ENCODE measurements around the gene MCM6.
"Not testable (repeated sequence)": the region's sequence is repeated elsewhere in the genome, so short reads cannot be mapped to it uniquely, and the experiment has no call there.

The MCM6 gene

DNA sequence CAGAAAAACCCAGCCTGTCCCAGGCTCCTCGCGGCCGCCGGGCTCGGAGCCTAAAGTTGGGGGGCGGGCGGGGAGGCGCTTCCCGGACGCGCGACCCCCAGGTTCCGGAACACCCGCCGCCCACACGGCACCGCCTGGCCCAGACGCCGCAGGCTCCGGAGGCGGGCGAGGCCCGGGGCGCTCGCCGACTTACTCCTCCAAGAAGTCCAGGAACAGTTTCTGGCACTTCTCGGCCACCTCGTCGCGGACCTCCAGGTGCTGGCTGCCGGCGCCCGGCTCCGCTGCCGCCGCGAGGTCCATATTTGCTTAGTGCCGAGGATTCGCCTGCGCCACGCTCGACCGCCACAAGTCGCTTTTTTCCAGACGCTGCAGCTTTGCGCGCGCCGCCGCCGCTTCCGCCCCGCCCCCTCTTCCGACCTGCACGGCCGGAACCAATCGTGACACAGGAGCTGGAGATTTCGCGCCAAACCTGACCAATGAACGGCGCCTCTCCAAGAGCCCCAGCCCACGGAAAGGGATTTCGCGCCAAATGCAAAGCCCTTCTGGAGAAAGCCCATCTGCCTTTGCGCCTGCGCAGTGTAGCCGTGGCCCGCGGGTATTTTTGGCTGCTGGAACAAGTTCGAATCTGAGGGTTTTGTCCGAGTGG is at the start of gene MCM6:
Gene MCM6, minus strand, starts transcription at position 378 of the 646 bp plus-strand sequence. Its CDS starts 78 bp downstream, at position 300.
- peak; percentile 98 for DNase-seq

DNA sequence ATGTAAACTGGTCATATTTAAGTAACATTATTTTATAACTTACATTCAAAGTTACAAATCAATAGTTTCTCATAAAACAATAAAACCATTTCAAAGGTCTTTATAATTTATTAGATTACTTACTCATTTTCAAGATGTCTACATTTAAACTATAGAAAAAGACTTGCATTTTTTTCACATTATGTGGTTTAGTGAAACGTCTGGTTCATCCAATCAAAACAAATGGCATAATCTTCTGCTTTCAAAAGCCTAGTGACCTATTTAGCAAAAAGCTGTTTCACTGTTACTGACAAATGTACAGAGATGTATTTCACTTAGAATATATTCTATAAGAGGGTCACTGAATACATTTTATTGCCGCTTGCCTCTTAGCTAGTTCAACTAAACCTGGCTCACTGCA is 49.3 kb upstream of the MCM6 start:
- no peak for DNase-seq

DNA sequence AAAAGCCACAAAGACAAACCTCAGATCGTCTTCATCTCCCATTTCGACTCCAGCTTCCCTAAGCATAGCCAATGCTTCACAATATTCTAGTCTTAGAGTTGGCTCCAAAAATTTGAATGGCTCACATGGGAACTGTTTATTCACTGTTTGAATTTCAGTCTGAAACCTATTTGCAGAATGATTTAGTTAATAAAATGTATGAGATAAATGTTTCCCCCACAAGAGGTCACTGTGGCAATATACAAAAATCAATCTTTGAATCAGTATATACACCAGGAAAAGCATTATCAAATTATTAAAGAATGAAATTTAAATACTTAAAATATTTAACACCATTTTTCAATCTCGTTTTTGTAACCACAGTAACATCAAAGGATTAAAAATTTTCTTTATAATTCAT is 40.0 kb upstream of the MCM6 start:
- peak; percentile 78 for DNase-seq

DNA sequence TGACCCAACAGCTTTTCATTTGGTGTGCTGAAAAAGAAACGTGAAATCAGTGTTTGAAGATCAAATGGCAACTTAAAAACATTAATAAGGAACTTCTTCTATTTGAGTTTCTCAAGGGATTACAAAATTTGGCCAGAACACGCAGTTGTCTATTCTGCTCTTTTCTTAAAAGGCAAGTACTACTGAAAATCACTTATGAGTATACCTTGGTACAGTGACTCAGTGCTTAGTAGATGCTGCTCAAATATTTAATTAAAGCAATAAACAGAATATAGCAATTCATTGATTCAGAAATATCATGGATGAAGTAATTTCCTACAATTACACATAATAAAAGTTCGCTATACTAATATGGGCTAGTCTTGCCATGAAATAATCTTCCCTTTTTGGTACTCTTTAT is 38.2 kb upstream of the MCM6 start:
- no peak for DNase-seq

DNA sequence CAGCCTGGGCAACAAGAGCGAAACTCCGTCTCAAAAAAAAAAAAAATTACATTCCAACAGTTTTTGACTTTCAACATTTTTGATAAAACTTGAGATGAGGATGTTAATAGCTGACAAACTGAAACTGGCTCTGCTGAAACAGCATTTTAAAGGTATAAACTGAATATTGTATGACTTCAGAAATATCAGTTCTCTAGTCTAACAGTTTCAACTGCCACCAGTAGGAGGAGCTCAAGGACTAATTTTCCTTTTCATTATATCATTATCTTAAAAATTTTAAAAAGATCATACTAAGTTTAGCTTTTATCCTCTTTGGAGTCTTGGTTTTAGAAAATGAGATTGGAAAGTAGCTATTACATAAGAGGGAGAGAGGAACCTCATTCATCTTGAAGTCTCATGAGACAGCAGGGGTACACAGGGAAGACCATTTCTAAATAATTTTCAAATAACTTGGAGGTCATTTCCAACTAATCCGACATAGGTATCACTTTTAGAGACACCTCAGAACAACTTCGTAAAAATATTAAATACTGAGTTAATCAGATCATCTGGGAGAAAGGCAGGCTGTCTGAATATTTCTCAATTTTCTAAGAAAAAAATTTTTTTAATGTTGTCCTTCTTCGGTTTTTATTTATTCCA is 37.6 kb upstream of the MCM6 start:
- DNase-seq: peak; percentile 70

DNA sequence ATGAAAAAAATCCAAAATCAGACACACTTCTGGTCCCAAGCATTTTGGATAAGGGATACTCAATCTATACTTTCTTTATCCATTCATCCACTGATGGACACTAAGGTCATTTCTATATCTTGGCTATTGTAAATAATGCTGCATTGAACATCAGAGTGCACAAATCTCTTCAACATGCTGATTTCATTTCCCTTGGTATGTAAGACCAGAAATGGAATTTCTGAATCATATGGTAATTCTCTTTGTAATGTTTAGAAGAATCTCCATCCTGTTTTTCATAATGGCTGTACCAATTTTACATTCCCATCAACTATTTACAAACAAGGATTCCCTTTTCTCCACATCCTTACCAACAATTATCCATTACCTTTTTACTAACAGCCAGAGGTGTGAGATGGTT is 33.7 kb upstream of the MCM6 start:
- no peak for DNase-seq

DNA sequence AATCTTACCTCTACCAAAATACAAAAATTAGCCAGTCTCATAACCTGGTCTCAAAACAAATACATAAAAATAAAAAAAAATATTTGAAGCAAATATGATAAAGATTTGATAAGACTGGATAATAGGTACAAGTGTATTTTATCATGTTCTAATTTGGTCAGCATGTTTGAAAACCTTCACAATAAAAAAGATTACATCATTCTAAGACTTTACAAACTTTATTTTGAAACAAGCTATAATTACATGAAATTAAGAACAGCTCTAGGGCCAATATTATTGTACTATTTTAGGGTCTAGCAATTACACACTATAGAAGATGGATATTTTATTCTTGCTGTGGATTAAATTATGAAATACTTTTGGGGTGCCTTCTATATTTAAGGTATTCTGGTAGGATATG is 29.4 kb upstream of the MCM6 start:
- no peak for DNase-seq

DNA sequence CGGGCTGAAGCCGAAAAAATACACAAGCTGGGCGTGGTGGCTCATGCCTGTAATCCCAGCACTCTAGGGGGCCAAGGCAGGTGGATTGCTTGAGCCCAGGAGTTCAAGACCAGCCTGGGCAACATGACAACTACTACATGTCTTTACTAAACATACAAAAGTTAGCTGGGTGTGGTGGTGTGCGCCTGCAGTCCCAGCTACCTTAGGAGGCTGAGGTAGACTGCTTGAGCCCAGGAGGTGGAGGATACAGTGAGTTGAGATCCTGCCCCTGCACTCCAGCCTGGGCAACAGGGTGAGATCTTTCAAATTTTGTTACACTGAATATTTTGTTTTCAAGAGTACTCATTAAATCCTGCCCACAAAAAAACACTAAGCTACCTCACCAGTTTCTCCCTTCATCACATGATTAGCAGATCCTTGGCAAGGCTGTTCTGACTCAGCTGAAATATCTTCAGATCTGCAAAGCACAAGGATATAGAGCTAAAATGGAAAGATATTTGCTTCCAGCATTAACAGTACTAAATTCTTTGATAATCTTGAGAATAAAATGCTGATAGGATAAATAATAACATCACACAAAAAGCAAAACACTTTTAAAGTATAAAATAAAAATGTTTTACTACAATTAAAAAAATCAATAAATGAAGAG is 28.2 kb upstream of the MCM6 start:
- DNase-seq: no peak

DNA sequence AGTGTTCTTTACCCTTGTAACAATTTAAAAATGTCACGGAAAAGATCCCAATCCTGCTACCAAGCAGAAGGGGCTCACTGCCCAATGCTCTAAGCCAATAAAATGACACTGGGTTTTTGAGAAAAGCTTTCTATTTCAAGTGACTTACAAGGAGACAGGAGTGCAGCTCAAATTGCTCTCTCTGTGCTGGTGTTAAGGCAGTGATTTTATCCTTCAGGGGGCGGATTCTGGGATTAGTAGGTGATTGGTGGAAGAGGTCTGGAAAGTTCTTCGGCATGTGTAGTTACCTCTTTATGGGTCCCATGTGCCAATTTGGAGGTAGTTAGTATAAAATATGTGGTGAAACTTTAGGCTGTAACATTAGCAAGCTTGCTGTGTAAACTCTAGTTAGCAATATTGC is 27.4 kb upstream of the MCM6 start:
- no peak for DNase-seq

DNA sequence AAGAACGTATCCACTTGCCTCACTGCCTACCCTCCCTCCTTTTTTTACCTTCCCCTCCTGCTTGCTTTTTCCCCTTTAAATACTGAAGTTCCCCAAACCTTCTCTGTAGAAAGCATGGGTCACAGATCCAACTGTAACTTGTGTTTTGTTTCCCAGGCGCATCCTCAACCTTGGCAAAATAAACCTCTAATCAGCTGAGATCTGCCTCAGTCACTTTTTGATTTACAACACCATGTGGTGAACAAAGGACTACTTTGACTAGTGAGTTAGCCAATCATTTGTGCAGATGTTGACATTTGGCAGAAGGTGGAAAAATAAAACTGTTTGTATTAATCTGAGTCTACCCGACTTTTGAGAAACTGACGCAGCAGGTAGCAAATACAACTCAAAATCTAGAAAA is 23.3 kb upstream of the MCM6 start:
- DNase-seq: no peak

DNA sequence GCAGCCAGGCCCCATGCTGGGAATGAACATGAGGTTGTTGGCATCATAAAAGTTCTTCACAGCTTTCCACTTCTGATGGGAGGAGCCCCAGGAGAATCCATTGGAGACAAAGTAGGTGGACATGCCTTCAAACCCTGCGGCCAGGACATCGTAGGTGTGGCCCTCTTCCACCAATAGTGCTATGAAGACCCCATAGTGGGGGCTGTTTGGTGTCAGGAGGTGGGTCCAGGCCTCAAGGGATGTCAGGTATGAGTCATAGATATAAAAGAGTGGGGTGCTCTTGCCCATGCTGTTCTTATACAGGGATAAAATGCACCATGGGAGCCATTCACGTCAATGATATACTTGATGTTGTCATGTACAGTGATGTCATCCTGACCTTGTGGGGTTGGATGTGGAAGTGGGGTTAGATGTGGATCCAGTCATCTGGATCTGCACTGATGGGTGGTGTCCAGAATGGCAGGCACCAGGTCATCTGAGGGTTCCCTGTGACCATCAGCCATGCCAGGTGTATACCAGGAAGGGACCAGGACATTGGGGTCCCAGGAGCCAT is 22.1 kb upstream of the MCM6 start:
- DNase-seq: no peak

DNA sequence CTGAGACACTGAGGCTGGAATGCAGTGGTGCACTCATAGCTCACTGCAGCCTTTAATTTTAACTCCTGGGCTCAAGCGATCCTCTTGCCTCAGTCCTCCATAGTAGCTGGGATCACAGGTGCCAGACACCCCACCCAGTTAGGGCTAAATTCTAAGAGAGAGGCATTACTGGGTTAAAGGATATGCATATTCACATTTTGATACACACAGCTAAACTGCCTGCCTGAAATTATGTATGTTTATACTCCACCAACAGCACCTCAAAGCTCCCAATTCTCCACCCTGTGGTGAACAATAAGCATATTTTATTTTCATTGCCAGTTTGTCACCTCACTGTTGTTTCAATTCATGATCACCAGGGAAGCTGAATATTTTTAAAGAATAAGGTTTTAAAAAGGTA is 18.7 kb upstream of the MCM6 start:
- no peak for DNase-seq

DNA sequence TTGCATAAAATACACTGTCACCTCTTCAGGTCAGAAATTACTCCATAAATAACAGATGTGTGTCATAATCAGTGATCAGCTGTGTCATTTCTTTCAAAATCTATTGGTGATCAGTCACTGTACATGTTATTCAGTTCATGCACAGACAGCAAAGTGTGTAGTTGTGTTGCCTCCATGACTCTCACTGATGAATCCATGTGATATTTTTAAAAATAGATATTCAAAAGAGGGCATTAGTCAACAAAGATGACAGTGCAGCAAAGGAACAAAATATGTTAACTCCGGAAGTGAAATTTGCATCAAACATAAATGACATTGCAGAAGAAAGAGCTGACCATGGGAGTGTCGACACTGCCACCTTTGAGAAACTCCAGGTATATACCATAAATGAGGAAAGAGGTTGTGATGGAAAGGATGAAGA is 17.1 kb upstream of the MCM6 start:
- DNase-seq: no peak

DNA sequence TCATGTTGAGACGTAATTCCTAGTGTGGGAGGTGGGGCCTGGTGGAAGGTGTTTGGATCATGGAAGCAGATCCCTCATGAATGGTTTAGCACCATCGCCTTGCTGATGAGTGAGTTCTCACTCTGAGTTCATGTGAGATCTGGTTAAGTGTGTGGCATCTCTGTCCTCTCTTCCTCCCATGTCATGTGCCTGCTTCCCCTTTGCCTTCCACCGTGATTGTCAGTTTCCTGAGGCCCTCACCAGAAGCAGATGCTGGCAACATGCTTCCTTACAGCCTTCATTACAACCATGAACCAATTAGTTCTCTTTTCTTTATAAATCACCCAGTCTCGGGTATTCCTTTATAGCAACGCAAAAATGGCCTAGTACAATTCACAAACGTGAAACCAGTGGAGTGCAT is 14.6 kb upstream of the MCM6 start:
- DNase-seq: no peak

DNA sequence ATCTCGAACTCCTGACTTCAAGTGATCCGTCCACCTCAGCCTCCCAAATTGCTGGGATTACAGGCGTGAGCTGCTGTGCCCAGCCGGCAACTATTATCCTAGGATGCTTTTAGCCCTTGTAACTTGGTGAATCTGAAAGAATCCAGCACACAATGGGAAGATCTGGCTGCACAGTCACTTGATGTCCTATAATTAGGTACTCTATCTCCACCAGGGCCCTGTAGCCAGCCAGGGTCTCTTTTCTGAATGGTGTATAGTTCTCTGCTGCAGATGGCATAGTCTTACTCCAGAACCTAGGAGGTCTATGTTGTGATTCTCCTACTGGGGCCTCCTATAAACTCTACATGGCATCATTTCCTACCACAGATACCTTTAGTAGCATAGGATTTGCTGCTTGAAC is 13.9 kb upstream of the MCM6 start:
- DNase-seq: no peak

DNA sequence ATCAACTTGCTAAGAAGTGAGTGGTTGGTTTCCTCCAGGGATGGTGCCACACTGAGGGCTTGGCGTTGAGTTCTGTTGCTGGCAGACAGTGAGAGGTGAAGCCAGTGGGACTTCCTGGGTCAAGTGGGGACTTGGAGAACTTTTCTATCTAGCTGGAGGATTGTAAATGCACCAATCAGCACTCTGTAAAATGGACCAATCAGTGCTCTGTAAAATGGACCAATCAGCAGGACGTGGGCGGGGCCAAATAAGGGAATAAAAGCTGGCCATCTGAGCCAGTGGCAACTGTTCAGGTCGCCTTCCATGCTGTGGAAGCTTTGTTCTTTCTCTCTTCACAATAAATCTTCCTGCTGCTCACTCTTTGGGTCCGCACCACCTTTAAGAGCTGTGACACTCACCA is 12.3 kb upstream of the MCM6 start:
- not testable (repeated sequence) for DNase-seq

DNA sequence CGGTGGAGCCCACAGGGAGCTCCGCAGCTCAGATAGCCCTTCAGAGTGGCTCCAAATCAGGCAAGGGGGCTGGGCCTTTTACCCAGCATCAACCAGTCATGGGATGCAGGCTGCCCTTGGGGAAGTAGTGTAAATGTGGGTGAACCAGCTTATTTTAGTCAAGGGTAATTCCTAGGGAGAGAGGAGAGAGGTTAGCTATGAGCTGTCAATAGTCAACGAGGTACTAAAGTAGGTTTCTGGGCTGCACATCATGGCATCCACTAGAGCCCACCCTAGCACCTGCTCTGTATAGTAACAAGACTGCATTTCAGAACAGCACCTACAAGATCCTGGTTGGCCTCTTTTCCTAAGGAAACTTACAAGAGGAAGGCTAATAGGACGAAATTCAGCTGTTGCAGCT is 9.5 kb upstream of the MCM6 start:
- DNase-seq: no peak

DNA sequence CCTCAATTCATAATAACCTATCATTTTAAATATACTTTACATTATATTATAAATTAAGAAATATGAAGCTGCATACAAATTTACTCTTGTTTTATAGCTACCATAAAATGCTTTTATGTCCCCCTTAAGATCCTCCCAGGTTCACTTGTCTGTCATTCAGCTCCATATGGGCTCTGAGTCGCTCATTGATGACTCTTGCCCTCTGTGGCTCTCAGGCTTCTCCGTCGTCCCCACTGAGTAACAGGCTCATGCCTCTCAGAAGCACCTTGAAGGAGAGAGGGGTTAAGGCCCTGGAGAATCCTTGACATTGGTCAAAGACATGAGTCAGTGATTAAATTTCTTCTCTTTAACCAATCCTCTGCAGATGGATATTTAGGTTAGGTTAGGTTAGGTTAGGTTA is 6.2 kb upstream of the MCM6 start:
- DNase-seq: no peak

DNA sequence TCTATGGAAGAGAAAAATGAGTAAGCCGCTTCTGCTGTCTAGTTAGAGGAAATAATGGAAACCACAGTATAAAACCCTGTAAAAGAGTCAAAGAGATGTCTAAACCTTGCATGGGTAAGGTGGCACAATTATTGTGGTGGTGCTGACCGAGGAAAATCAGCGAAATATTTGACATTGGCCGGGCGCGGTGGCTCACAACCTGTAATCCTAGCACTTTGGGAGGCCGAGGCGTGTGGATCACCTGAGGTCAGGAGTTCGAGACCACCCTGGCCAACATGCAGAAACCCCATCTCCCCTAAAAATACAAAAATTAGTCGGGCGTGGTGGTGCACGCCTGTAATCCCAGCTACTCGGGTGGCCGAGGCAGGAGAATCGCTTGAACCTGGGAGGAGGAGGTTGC is 527 bp upstream of the MCM6 start:
- DNase-seq: not testable (repeated sequence)

DNA sequence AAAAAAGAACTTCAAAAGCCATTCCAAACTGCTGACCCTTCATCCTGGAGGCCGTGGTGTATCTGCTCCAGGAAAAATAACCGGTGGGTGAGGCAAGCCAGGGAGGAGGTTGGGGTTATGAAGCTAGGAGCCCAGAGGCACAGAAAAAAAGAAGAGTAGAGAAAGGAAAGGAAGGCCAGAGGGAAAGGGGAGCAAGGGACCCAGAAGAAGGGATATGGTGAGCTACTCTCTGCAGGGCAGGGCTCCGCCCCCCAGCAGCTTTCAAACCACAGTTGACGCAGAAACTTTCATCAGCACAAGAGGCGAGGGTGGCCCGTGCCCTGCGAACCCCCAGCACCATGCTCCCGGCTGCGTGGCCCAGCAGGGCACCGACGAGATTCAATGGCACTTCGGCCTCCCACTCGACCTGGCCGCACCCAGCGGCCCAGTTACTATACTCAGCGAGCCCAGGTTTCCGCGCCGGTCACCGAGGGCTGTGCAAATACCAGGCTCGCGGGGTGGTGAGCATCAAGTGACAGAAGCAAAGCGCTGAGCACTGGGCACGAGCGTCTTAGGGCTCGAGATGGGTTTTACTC is 665 bp downstream of the MCM6 start:
- no peak for DNase-seq

DNA sequence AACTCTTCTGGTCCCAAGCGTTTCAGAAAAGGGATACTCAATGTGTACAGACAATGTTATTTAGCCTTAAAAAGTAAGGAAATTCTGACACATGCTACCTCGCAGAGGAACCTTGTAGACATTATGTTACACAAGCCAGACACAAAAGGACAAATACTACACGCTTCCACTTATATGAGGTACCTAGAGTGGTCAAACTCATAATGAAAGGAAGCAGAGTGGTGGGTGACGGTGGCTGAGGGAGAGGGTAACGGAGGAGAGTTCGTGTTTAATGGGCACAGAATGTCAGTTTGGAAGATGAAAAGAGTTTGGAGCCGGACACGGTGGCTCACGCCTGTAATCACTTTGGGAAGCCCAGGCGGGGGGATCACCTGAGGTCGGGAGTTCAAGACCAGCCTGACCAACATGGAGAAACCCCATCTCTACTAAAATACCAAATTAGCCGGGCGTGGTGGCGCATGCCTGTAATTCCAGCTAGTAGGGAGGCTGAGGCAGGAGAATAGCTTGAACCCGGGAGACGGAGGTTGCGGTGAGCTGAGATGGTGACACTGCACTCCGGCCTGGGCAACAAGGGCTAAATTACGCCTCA is 1.4 kb downstream of the MCM6 start:
- no peak for DNase-seq

DNA sequence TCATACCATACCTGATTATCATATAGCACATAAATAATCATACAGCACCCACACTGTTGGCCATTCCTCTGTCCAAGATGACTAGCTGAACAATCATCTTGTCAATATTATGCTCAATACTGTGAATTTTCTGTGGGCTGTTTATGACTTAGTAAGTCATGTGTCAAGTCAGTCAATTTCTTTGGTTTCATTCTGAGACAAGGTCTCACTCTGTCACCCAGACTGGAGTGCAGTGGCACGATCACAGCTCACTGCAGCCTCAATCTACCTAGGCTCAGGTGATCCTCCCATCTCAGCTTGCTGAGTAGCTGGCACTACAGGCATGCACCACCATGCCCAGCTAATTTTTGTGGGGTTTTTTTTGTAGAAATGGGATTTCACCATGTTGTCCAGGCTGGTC is 5.7 kb downstream of the MCM6 start:
- DNase-seq: no peak

DNA sequence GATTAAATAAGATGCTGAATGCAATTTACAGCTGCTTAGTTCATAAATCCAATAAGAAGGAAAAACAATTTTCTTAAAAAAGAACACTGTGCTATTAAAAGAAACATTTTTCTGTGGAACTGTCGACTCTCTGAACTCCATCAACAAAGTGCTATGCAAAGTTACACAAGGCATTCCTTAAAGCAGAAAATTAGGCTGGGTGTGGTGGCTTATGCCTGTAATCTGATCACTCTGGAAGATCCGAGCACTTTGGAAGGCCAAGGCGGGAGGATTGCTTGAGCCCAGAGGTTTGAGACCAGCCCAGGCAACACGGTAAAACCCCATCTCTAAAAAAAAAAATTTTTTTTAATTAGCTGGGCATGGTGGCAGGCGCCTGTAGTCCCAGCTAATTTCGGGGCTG is 13.0 kb downstream of the MCM6 start:
- DNase-seq: no peak

DNA sequence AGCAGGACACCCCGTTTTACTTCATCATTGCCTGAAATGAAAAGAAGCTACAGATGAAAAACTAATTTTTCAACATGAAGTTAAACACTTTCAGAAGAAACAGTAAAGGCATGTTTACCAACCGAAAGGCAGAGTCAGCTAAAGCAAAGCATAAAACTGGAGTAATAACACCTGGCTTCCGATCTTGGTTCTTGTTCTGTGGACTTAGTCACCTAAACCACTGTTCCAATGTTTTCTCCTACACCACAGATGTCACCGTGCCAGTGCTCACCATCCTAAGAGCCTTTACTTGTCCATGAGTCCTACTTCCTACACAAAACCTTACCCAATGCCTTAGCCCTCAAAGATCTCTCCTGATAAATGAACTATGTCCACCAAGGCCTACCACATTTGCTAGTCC is 13.5 kb downstream of the MCM6 start:
- no peak for DNase-seq

Measured in NCI-H1694 (cell line).